GM23338 (cell line): ENCODE data around the gene RADIL. TPM values are rescaled to one million over a fixed set of nuclear protein-coding genes. Genes with fewer than 3 reads are reported as not detected.

Experiments
- ATAC-seq: fragments of 200-7000 bp; cut with Tn5 transposase; 3 replicates; pipeline ENCODE4 v1.9.1; 2020
- DNase-seq: peaks from one replicate; pipeline ENCODE4 v3.0.0-alpha.2; 2015; ENCODE audit warnings: low spot score
- H2AFZ ChIP-seq: fragments of 200-600 bp; sonication (generic); 2 replicates; pipeline ENCODE4 v1.8.0; 2016; ENCODE audit warnings: antibody characterized with exemption, mild to moderate bottlenecking, moderate library complexity
- H3F3A ChIP-seq: fragments of 200-600 bp; sonication (generic); replicated peaks from 2 replicates; pipeline ENCODE4 v1.8.0; 2017; ENCODE audit warnings: antibody characterized with exemption, mixed run types, low read depth
- H3K27ac ChIP-seq: fragments of 200-600 bp; sonication (generic); 2 replicates; pipeline ENCODE4 v1.6.1; 2016; ENCODE audit warnings: low read depth
- H3K27me3 ChIP-seq: fragments of 200-600 bp; sonication (generic); 2 replicates; pipeline ENCODE4 v1.8.0; 2016; ENCODE audit warnings: mild to moderate bottlenecking, mixed run types, moderate library complexity; ENCODE audit not compliant: insufficient read depth
- H3K36me3 ChIP-seq: fragments of 200-600 bp; sonication (generic); 2 replicates; pipeline ENCODE4 v1.8.0; 2016; ENCODE audit warnings: mild to moderate bottlenecking; ENCODE audit not compliant: insufficient read depth
- H3K4me1 ChIP-seq: fragments of 200-600 bp; sonication (generic); 2 replicates; pipeline ENCODE4 v1.8.0; 2016; ENCODE audit warnings: mild to moderate bottlenecking, moderate library complexity; ENCODE audit not compliant: insufficient read depth
- H3K4me2 ChIP-seq: fragments of 200-600 bp; sonication (generic); 2 replicates; pipeline ENCODE4 v1.7.1; 2017; ENCODE audit warnings: mixed run types
- H3K4me3 ChIP-seq: fragments of 200-600 bp; sonication (generic); 2 replicates; pipeline ENCODE4 v1.6.1; 2016; ENCODE audit warnings: mixed run types
- H3K79me2 ChIP-seq: fragments of 200-600 bp; sonication (generic); replicated peaks from 2 replicates; pipeline ENCODE4 v1.8.0; 2017; ENCODE audit warnings: mild to moderate bottlenecking; ENCODE audit not compliant: insufficient read depth
- H3K9me2 ChIP-seq: fragments of 200-600 bp; sonication (generic); 2 replicates; pipeline ENCODE4 v1.8.0; 2017; ENCODE audit not compliant: insufficient read depth
- H4K20me1 ChIP-seq: fragments of 200-600 bp; sonication (generic); replicated peaks from 2 replicates; pipeline ENCODE4 v1.8.0; 2017; ENCODE audit warnings: mild to moderate bottlenecking; ENCODE audit not compliant: insufficient read depth
- H3K27ac Mint-ChIP-seq: 2 replicates; pipeline ENCODE4 v1.8.0; 2020; ENCODE audit warnings: inconsistent platforms, mild to moderate bottlenecking, moderate library complexity, mixed read lengths
- H3K27me3 Mint-ChIP-seq: 3 replicates; pipeline ENCODE4 v1.8.0; 2022; ENCODE audit warnings: low read depth, mild to moderate bottlenecking, moderate library complexity, mixed read lengths, inconsistent platforms; ENCODE audit not compliant: insufficient read depth, poor library complexity
- H3K36me3 Mint-ChIP-seq: 3 replicates; pipeline ENCODE4 v1.8.0; 2021; ENCODE audit warnings: low read depth, mild to moderate bottlenecking, inconsistent platforms, moderate library complexity, mixed read lengths
- H3K4me1 Mint-ChIP-seq: 3 replicates; pipeline ENCODE4 v1.8.0; 2020; ENCODE audit warnings: mild to moderate bottlenecking, inconsistent platforms, mixed read lengths
- H3K4me3 Mint-ChIP-seq: 3 replicates; pipeline ENCODE4 v1.8.0; 2021; ENCODE audit warnings: moderate library complexity, mild to moderate bottlenecking, inconsistent platforms, mixed read lengths
- H3K9me3 Mint-ChIP-seq: 3 replicates; pipeline ENCODE4 v1.8.0; 2020; ENCODE audit warnings: moderate library complexity, mild to moderate bottlenecking, inconsistent platforms, mixed read lengths
- CREB1 ChIP-seq: fragments of 250-450 bp; sonication (Bioruptor Pico); IDR thresholded peaks from 2 replicates; pipeline ENCODE4 v1.5.0; 2020; ENCODE audit warnings: low read depth, mild to moderate bottlenecking, moderate library complexity
- EZH2 ChIP-seq: fragments of 200-600 bp; sonication (generic); IDR thresholded peaks from one replicate; pipeline ENCODE4 v1.8.0; 2017; ENCODE audit warnings: antibody characterized with exemption, mild to moderate bottlenecking, low read depth; ENCODE audit not compliant: unreplicated experiment
- EZH2phosphoT487 ChIP-seq: fragments of 200-600 bp; sonication (generic); IDR thresholded peaks from one replicate; pipeline ENCODE4 v1.8.1; 2018; ENCODE audit warnings: antibody characterized with exemption; ENCODE audit not compliant: unreplicated experiment
- JUNB ChIP-seq: IDR thresholded peaks from one replicate; pipeline ENCODE4 v1.6.1; 2016; ENCODE audit warnings: antibody characterized with exemption; ENCODE audit not compliant: unreplicated experiment
- NANOG ChIP-seq: IDR thresholded peaks from 2 replicates; pipeline ENCODE4 v1.6.1; 2016; ENCODE audit warnings: antibody characterized with exemption, borderline replicate concordance
- POLR2AphosphoS5 ChIP-seq: IDR thresholded peaks from 2 replicates; pipeline ENCODE4 v1.6.1; 2016; ENCODE audit warnings: antibody characterized with exemption, low read depth
- REST ChIP-seq: IDR thresholded peaks from one replicate; pipeline ENCODE4 v1.6.1; 2018; ENCODE audit warnings: antibody characterized with exemption; ENCODE audit not compliant: unreplicated experiment
- STAT1 ChIP-seq: IDR thresholded peaks from one replicate; pipeline ENCODE4 v1.6.1; 2016; ENCODE audit warnings: antibody characterized with exemption; ENCODE audit not compliant: unreplicated experiment
- ZNF114 ChIP-seq: fragments of 250-450 bp; sonication (Bioruptor Pico); IDR thresholded peaks from 2 replicates; pipeline ENCODE4 v1.5.0; 2020; ENCODE audit warnings: mild to moderate bottlenecking, moderate library complexity
- ZNF331 ChIP-seq: fragments of 250-450 bp; sonication (Bioruptor Pico); IDR thresholded peaks from 2 replicates; pipeline ENCODE4 v1.5.0; 2020; ENCODE audit warnings: low read depth, mild to moderate bottlenecking, moderate library complexity
- polyA plus RNA-seq: library from polyadenylated mRNA; unstranded; fragments of >200 nt; fragmentation: Nextera tagmentation; extraction: Ambion mirVana; gene quantifications from 2 replicates; pipeline ENCODE4 v1.2.1, GENCODE V29; 2016
- total RNA-seq: library from RNA; depleted of rRNA; stranded (reverse); fragments of >200 nt; shearing (Covaris generic); gene quantifications from 2 replicates; pipeline ENCODE4 v1.2.3, GENCODE V29; 2014
- TF ChIP-seq, protein P1 (sequence below), 2 experiments: fragments of 200-600 bp in 1 of 2; sonication (generic) in 1 of 2; conservative IDR thresholded peaks; 2 replicates each; pipeline versions ENCODE4 v1.5.1 to v1.6.1; 2016 to 2017; ENCODE audit warnings: antibody characterized with exemption in 2 of 2, low read depth in 2 of 2, mild to moderate bottlenecking in 2 of 2, moderate library complexity in 1 of 2
- TF ChIP-seq, protein P2 (sequence below): IDR thresholded peaks from 2 replicates; pipeline ENCODE4 v1.6.1; 2016; ENCODE audit warnings: antibody characterized with exemption

RADIL gene
- total and polyA plus RNA-seq, 2 experiments from 2014 or later, result 4.3 to 9.8 TPM

GRCh38 chr7:4825081-4825480 lies 58.4 kb downstream of the RADIL start:
- peaks cover 6% of the 10 kb centered on the region for H3K27me3 Mint-ChIP-seq
- Histone ChIP-seq H3K4me3 (no peak overlapping the region), H3K4me1 (no peaks in the 10 kb centered on the region), H3K36me3 (no peaks in the 10 kb centered on the region), H2AFZ (no peak overlapping the region), H3K27ac (no peak overlapping the region), H4K20me1 (no peaks in the 10 kb centered on the region), H3K9me2 (no peaks in the 10 kb centered on the region), H3K79me2 (no peaks in the 10 kb centered on the region), H3K4me2 (no peak overlapping the region), H3K27me3 (no peaks in the 10 kb centered on the region), H3F3A (no peaks in the 10 kb centered on the region)
- H3K36me3 Mint-ChIP-seq, result no peaks in the 10 kb centered on the region
- no peak overlapping the region; the same call in 1 of the 2 replicates for H3K27ac Mint-ChIP-seq
- no peaks in the 10 kb centered on the region; the same call in 2 of the 3 replicates for H3K4me1 Mint-ChIP-seq
- H3K4me3 Mint-ChIP-seq, result no peak overlapping the region
- DNase-seq (no peak), ATAC-seq (no peak)
- TF ChIP-seq JUNB (no peak), ZNF331 (no peak), EZH2phosphoT487 (no peak)
- H3K9me3 Mint-ChIP-seq, result no peaks in the 10 kb centered on the region; the same call in 2 of the 3 replicates

- Mint-ChIP-seq H3K27me3 (peaks cover 5% of the 10 kb centered on the region), H3K27ac (no peak overlapping the region)
- TF ChIP-seq REST, result no peak
- TF ChIP-seq NANOG, result no peak
- TF ChIP-seq ZNF114 (CRISPR knock-in tag), result no peak
- no peak for TF ChIP-seq JUNB
- TF ChIP-seq EZH2phosphoT487, result no peak
- TF ChIP-seq, protein P1, sequence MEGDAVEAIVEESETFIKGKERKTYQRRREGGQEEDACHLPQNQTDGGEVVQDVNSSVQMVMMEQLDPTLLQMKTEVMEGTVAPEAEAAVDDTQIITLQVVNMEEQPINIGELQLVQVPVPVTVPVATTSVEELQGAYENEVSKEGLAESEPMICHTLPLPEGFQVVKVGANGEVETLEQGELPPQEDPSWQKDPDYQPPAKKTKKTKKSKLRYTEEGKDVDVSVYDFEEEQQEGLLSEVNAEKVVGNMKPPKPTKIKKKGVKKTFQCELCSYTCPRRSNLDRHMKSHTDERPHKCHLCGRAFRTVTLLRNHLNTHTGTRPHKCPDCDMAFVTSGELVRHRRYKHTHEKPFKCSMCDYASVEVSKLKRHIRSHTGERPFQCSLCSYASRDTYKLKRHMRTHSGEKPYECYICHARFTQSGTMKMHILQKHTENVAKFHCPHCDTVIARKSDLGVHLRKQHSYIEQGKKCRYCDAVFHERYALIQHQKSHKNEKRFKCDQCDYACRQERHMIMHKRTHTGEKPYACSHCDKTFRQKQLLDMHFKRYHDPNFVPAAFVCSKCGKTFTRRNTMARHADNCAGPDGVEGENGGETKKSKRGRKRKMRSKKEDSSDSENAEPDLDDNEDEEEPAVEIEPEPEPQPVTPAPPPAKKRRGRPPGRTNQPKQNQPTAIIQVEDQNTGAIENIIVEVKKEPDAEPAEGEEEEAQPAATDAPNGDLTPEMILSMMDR (conservative IDR thresholded peaks at IDR 0.05; ENCODE audit: low read depth in 2 of 2), result no peak
- TF ChIP-seq EZH2, result no peak
- no peak for TF ChIP-seq POLR2AphosphoS5
- TF ChIP-seq STAT1, result no peak
- TF ChIP-seq, protein P2, sequence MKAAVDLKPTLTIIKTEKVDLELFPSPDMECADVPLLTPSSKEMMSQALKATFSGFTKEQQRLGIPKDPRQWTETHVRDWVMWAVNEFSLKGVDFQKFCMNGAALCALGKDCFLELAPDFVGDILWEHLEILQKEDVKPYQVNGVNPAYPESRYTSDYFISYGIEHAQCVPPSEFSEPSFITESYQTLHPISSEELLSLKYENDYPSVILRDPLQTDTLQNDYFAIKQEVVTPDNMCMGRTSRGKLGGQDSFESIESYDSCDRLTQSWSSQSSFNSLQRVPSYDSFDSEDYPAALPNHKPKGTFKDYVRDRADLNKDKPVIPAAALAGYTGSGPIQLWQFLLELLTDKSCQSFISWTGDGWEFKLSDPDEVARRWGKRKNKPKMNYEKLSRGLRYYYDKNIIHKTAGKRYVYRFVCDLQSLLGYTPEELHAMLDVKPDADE, result no peak
- no peak for TF ChIP-seq CREB1 (CRISPR knock-in tag)
- no peak for TF ChIP-seq ZNF331
Measured at GRCh38 chr7:4824120-4824775, 59.3 kb downstream of the RADIL start.

More at GRCh38 chr7:4824120-4824775, 59.3 kb downstream of the RADIL start:
- Histone ChIP-seq H3K4me1 (no peaks in the 10 kb centered on the region), H3F3A (no peaks in the 10 kb centered on the region), H3K36me3 (no peaks in the 10 kb centered on the region), H3K4me3 (no peak overlapping the region), H3K27me3 (no peaks in the 10 kb centered on the region), H4K20me1 (no peaks in the 10 kb centered on the region), H3K4me2 (no peak overlapping the region), H3K27ac (no peak overlapping the region), H3K9me2 (no peaks in the 10 kb centered on the region), H2AFZ (no peak overlapping the region), H3K79me2 (no peaks in the 10 kb centered on the region)
- H3K4me1 Mint-ChIP-seq, result no peaks in the 10 kb centered on the region; the same call in 2 of the 3 replicates
- H3K9me3 Mint-ChIP-seq, result no peaks in the 10 kb centered on the region
- DNase-seq (no peak), ATAC-seq (no peak)
- no peak overlapping the region for H3K4me3 Mint-ChIP-seq
- H3K36me3 Mint-ChIP-seq, result no peaks in the 10 kb centered on the region
